Islet of Langerhans (tissue), 1 donor: ENCODE measurements around the gene KIF6.
"Not testable (repeated sequence)": the region's sequence is repeated elsewhere in the genome, so short reads cannot be mapped to it uniquely, and the experiment has no call there.

Experiments
- FAIRE-seq: peaks from one replicate; lab custom pipeline; 2011; peaks lifted over from hg19 to GRCh38; lab: Jason Lieb, UNC

KIF6 gene

GRCh38 chr6:39496915-39497314 is 228.3 kb downstream of the KIF6 start:
- FAIRE-seq: no peak

GRCh38 chr6:39496456-39496855 is 228.8 kb downstream of the KIF6 start:
- FAIRE-seq: no peak

- FAIRE-seq: no peak
These were observed 229.6 kb downstream of the KIF6 start for GRCh38 chr6:39495640-39496039.

- FAIRE-seq: no peak
These were observed 230.2 kb downstream of the KIF6 start for GRCh38 chr6:39494998-39495397.

GRCh38 chr6:39493777-39494176 is 231.4 kb downstream of the KIF6 start:
- FAIRE-seq: no peak

- FAIRE-seq: no peak
These were observed 232.0 kb downstream of the KIF6 start for GRCh38 chr6:39493174-39493573.

- no peak for FAIRE-seq
These were observed 235.1 kb downstream of the KIF6 start for GRCh38 chr6:39490108-39490507.

GRCh38 chr6:39488255-39488879 is 236.8 kb downstream of the KIF6 start:
- FAIRE-seq: no peak

GRCh38 chr6:39484276-39484675 is 240.9 kb downstream of the KIF6 start:
- FAIRE-seq: no peak

GRCh38 chr6:39479819-39480218 is 245.4 kb downstream of the KIF6 start:
- FAIRE-seq: not testable (repeated sequence)

GRCh38 chr6:39476670-39477069 is 248.5 kb downstream of the KIF6 start:
- FAIRE-seq: no peak

- FAIRE-seq: no peak
These were observed 249.1 kb downstream of the KIF6 start for GRCh38 chr6:39476151-39476550.

GRCh38 chr6:39471954-39472659 is 253.1 kb downstream of the KIF6 start:
- no peak for FAIRE-seq

GRCh38 chr6:39470506-39470905 is 254.7 kb downstream of the KIF6 start:
- no peak for FAIRE-seq

GRCh38 chr6:39468385-39468784 is 256.8 kb downstream of the KIF6 start:
- FAIRE-seq: no peak

GRCh38 chr6:39466631-39467030 is 258.6 kb downstream of the KIF6 start:
- FAIRE-seq: no peak

- FAIRE-seq: no peak
These were observed 259.7 kb downstream of the KIF6 start for GRCh38 chr6:39465539-39465938.

GRCh38 chr6:39464067-39464466 is 261.1 kb downstream of the KIF6 start:
- no peak for FAIRE-seq

GRCh38 chr6:39453956-39454524 is 271.2 kb downstream of the KIF6 start:
- FAIRE-seq: no peak

GRCh38 chr6:39453241-39453640 is 272.0 kb downstream of the KIF6 start:
- FAIRE-seq: no peak

GRCh38 chr6:39452306-39453145 is 272.7 kb downstream of the KIF6 start:
- FAIRE-seq: no peak

- no peak for FAIRE-seq
These were observed 273.4 kb downstream of the KIF6 start for GRCh38 chr6:39451831-39452230.

- no peak for FAIRE-seq
These were observed 276.2 kb downstream of the KIF6 start for GRCh38 chr6:39449022-39449421.
